HL-60 (cell line): ENCODE measurements around the gene ACVRL1.

Source experiments
- DNase-seq, 2 experiments: peaks; one replicate each; pipeline ENCODE4 v3.0.0-alpha.2; 2010 to 2020; ENCODE audit warnings: low read depth in 1 of 2, low spot score in 1 of 2
- H3K27ac ChIP-seq: fragments of 250-450 bp; sonication (Bioruptor Pico); replicated peaks from 2 replicates; pipeline ENCODE4 v1.5.1; 2020; ENCODE audit warnings: mild to moderate bottlenecking, moderate library complexity
- H3K27me3 ChIP-seq: fragments of 250-450 bp; sonication (Bioruptor Pico); 2 replicates; pipeline ENCODE4 v1.5.1; 2021; ENCODE audit warnings: mild to moderate bottlenecking, moderate library complexity; ENCODE audit not compliant: insufficient read depth, poor library complexity, severe bottlenecking
- H3K4me3 ChIP-seq: replicated peaks from 2 replicates; pipeline ENCODE4 v1.5.1; 2011; ENCODE audit warnings: mild to moderate bottlenecking, control low read depth, low read length; ENCODE audit not compliant: insufficient read depth
- CTCF ChIP-seq: IDR thresholded peaks from one replicate; pipeline ENCODE4 v1.5.1; 2011; ENCODE audit warnings: low read length, control low read depth, inconsistent platforms; ENCODE audit not compliant: insufficient read depth
- GABPA ChIP-seq: IDR thresholded peaks from 2 replicates; pipeline ENCODE4 v1.6.1; 2012; ENCODE audit warnings: low read depth
- POLR2AphosphoS5 ChIP-seq: IDR thresholded peaks from 2 replicates; pipeline ENCODE4 v1.6.1; 2012; ENCODE audit warnings: low read depth
- REST ChIP-seq: IDR thresholded peaks from 2 replicates; pipeline ENCODE4 v1.6.1; 2012; ENCODE audit warnings: low read depth; ENCODE audit not compliant: insufficient replicate concordance
- SPI1 ChIP-seq: IDR thresholded peaks from 2 replicates; pipeline ENCODE4 v1.6.1; 2012; ENCODE audit warnings: low read depth, mild to moderate bottlenecking, borderline replicate concordance

ACVRL1 gene

DNA sequence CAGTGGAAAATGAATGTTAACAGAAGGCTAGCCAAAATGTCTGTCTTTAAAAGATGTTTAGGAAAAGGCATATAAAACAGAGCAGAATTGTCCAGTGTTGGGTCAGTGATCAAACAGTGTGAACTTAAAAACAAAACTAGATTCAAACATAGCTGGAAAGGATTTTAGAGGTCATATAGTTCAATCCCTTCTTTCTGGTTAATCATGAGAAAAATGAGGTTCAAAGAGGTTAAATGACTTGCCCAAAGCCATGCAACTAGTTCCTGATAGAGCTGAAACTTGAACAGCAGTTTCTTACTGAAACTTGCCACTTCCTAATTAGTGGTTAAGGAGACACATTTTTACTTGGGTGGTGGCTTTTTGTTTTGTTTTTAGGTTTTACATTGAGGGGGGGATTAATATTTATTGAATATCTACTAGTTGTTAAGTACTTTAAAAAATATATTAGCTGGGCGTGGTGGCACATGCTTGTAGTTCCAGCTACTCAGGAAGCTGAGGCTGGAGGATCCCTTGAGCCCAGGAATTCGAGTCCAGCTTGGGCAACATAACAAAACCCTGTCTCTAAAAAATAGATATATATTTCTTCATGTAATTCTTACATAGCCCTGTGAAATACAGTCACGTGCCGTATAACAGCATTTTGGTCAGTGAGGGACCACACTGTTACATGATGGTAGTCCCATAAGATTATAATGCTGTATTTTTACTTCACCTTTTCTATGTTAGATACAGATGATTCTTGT is 64.5 kb downstream of the ACVRL1 start:
- peak overlapping the region; percentile 8; the same call in 1 of the 2 replicates for H3K4me3 ChIP-seq
- no peak for TF ChIP-seq CTCF
- TF ChIP-seq SPI1 = peak; percentile 54; the same call in 1 of the 2 replicates
- peak overlapping the region; percentile 83 for H3K27ac ChIP-seq
- DNase-seq = peak; percentile 39 to 63
- no peaks in the 10 kb centered on the region for H3K27me3 ChIP-seq

GRCh38 chr12:51972422-51972812 is 65.1 kb downstream of the ACVRL1 start:
- TF ChIP-seq REST = no peak
- TF ChIP-seq GABPA = no peak; the same call in 1 of the 2 replicates
- TF ChIP-seq CTCF = no peak
- no peak for TF ChIP-seq POLR2AphosphoS5
- no peak for TF ChIP-seq SPI1
- peak overlapping the region; percentile 83 for H3K27ac ChIP-seq
- DNase-seq = peak; percentile 63 to 77
- H3K27me3 ChIP-seq = no peaks in the 10 kb centered on the region
- H3K4me3 ChIP-seq = peak overlapping the region; percentile 14; the same call in 1 of the 2 replicates

DNA sequence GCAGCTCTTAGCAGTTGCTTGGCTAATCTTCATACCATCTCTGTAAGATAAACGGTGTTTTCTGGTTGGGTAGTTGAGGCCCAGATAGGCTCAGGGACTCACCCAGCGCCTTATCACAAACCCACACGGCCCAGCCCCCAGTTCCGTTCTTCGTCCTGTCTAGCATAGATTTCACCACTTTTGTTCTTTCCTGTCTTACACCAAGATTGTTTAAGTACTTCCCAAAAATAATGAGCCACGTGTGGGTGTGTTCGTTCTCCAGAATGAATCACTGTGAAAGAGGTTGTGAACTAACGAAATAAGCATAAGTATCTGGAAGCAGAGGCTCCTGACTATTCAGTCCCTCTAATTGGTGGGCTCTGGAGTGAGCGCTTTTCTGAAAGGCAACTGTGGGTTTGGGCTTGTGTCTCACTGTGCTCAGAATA is 65.6 kb downstream of the ACVRL1 start:
- H3K27ac ChIP-seq = peak overlapping the region; percentile 83
- no peak overlapping the region for H3K4me3 ChIP-seq
- H3K27me3 ChIP-seq = no peaks in the 10 kb centered on the region
- DNase-seq = peak; percentile 78 to 96
- TF ChIP-seq POLR2AphosphoS5 (peak; percentile 88), REST (no peak), SPI1 (peak; percentile 85), CTCF (no peak), GABPA (no peak)
